Nephron progenitor cell (in vitro differentiated cells): ENCODE data around the gene IBA57.

Experiments used
- DNase-seq: peaks from one replicate; pipeline ENCODE4 v3.0.0; 2021
- H3K27ac Mint-ChIP-seq: 2 replicates; pipeline ENCODE4 v1.8.0; 2021; ENCODE audit warnings: mild to moderate bottlenecking, moderate library complexity, mixed read lengths
- H3K27me3 Mint-ChIP-seq: 2 replicates; pipeline ENCODE4 v1.8.0; 2021; ENCODE audit warnings: mild to moderate bottlenecking, low read depth, mixed read lengths; ENCODE audit not compliant: poor library complexity
- H3K36me3 Mint-ChIP-seq: 2 replicates; pipeline ENCODE4 v1.8.0; 2021; ENCODE audit warnings: low read depth, mixed read lengths
- H3K4me1 Mint-ChIP-seq: 2 replicates; pipeline ENCODE4 v1.8.0; 2021; ENCODE audit warnings: mixed read lengths
- H3K4me3 Mint-ChIP-seq: 2 replicates; pipeline ENCODE4 v1.8.0; 2021; ENCODE audit warnings: mild to moderate bottlenecking, moderate library complexity, mixed read lengths
- H3K9me3 Mint-ChIP-seq: 2 replicates; pipeline ENCODE4 v1.8.0; 2021; ENCODE audit warnings: mild to moderate bottlenecking, moderate library complexity, mixed read lengths
- TF ChIP-seq, protein P1 (sequence below): fragments of 200-600 bp; sonication (generic); IDR thresholded peaks from 2 replicates; pipeline ENCODE4 v1.5.0; 2021; ENCODE audit warnings: antibody characterized with exemption

IBA57 gene

GRCh38 chr1:228152918-228153258 lies 12.7 kb upstream of the IBA57 start:
- Mint-ChIP-seq H3K4me3 (no peak overlapping the region), H3K27ac (peak overlapping the region; percentile 48), H3K27me3 (no peaks in the 10 kb centered on the region), H3K4me1 (peaks cover 16% of the 10 kb centered on the region), H3K9me3 (no peaks in the 10 kb centered on the region), H3K36me3 (no peaks in the 10 kb centered on the region)
- no peak for DNase-seq
- TF ChIP-seq, protein P1, sequence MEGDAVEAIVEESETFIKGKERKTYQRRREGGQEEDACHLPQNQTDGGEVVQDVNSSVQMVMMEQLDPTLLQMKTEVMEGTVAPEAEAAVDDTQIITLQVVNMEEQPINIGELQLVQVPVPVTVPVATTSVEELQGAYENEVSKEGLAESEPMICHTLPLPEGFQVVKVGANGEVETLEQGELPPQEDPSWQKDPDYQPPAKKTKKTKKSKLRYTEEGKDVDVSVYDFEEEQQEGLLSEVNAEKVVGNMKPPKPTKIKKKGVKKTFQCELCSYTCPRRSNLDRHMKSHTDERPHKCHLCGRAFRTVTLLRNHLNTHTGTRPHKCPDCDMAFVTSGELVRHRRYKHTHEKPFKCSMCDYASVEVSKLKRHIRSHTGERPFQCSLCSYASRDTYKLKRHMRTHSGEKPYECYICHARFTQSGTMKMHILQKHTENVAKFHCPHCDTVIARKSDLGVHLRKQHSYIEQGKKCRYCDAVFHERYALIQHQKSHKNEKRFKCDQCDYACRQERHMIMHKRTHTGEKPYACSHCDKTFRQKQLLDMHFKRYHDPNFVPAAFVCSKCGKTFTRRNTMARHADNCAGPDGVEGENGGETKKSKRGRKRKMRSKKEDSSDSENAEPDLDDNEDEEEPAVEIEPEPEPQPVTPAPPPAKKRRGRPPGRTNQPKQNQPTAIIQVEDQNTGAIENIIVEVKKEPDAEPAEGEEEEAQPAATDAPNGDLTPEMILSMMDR: no peak

DNA sequence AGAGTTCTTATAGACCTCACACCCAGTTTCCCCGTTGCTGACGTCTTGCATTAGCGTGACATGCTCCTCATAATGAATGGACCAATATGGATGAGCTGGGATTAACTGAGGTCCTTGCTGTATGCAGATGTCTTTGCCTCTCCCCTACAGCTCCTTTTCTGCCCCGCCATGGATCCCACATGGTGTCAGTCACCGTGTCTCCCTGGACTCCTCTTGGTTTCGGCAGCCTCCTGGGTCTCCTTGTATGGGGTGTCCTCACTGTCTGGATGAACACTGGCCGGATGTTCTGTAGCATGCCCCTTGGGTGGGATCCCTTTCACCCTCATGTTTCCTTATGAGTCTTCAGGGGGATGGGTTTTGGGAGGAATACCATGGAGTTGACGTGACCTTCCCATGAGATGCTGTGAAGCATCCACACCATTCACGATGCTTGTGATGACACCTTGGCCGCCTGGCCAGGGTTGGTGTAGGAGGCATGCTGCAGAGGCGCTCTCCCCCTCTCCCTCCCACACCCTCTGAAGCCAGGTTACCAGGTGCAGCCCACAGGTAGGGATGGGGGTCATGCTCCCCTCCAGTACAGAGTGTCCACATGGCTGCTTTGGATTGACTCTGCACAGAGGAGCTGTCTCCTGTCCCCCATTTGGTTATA lies 11.5 kb upstream of the IBA57 start:
- no peaks in the 10 kb centered on the region for H3K27me3 Mint-ChIP-seq
- peaks cover 16% of the 10 kb centered on the region for H3K4me1 Mint-ChIP-seq
- H3K4me3 Mint-ChIP-seq: no peak overlapping the region
- TF ChIP-seq, protein P1: no peak
- H3K36me3 Mint-ChIP-seq: no peaks in the 10 kb centered on the region
- no peak overlapping the region for H3K27ac Mint-ChIP-seq
- no peak for DNase-seq
- no peaks in the 10 kb centered on the region for H3K9me3 Mint-ChIP-seq

DNA sequence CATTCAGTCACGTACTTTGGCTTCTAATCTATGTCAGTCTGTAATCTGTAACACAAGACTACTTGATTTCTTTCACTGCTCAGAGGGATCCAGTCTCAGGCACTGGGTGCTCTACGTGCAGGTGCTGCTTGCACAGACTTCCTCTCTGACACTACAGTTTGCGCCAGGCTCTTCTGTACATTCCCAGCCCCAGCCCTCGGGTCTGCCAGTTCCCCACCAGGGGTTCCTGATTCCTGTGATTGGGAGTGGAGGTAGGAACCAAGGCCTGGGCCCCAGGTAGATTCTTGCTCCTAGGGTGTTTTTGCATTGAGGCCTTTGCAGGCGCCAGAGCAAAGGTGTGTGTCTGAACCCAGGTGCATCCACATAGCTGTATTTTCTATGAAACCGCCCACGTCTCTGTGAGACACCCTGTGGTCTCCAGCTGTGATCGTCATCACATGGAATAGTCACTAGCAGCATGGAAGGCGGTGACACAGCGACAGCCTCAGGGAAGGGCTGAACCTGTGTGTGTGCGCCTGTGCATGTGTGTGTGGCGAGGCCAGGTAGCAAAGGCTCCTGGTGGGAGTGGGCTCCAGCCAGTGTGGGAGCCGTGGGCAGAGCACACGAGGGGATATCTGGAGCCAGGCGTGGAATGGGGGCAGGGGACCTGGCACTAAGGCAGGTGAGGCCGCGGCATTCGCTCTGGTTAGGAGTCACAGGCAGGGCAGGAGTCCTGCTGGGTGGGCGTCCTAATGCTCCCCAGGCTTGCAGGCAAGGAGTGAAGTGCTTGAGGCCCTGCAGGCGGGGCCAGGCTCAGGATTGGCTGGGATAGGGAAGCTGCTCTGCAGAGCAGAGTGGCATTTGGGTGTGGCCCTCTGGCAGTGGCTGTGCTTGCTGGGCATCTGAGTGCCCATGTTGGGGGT lies 10.7 kb upstream of the IBA57 start:
- Mint-ChIP-seq H3K27me3 (no peaks in the 10 kb centered on the region), H3K27ac (no peak overlapping the region), H3K4me1 (peaks cover 12% of the 10 kb centered on the region), H3K4me3 (no peak overlapping the region), H3K36me3 (no peaks in the 10 kb centered on the region), H3K9me3 (no peaks in the 10 kb centered on the region)
- TF ChIP-seq, protein P1: no peak
- no peak for DNase-seq

DNA sequence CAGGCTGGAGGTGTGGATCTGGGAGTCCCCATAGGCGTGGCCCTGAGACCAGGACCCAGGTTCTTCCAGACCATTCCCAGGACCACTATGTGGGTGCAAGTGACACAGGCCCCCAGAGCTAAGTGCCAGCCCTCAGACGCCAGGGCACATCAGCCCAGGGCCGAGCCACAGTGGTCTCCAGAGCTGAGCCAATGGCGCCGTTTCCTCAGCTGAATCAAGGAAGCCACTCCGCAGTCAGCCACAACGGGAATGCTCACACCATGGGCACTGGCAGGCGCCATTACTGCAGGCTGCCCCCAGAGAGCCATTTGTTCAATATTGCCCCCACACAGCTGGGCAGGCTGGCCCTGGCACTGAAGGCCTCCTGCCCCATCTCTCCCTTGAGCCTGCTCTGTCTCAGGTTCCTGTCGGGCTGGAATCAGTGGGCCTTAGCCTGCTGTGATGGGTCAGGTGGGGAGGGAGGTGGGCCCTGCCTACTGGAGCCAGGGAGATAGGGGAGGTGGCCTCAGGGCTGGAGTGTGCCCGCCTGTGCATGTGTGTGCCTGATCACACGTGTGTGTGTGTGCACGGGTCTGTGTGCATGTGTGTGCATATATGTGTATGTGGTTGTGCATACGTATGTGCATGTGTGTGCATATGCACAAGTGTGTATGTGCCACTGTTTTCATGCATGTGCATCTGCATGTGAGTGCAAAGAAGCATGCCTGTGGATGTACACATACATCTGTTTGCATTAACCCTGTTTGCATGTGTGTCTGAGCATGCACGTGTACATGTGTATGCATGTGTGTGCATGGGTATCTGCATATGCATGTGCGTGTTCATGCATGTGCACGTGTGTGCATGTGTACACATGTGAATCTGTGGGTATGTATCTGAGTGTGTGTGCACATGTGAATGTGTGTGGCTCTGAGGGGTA lies 9.7 kb upstream of the IBA57 start:
- no peak for DNase-seq
- Mint-ChIP-seq H3K9me3 (no peaks in the 10 kb centered on the region), H3K27ac (no peak overlapping the region), H3K4me1 (peaks cover 11% of the 10 kb centered on the region), H3K36me3 (no peaks in the 10 kb centered on the region), H3K4me3 (no peak overlapping the region), H3K27me3 (no peaks in the 10 kb centered on the region)
- TF ChIP-seq, protein P1: no peak

- H3K4me1 Mint-ChIP-seq: peaks cover 8% of the 10 kb centered on the region
- H3K36me3 Mint-ChIP-seq: no peaks in the 10 kb centered on the region
Observed at GRCh38 chr1:228156515-228156881, 9.1 kb upstream of the IBA57 start.

More at GRCh38 chr1:228156515-228156881, 9.1 kb upstream of the IBA57 start:
- Mint-ChIP-seq H3K27me3 (no peaks in the 10 kb centered on the region), H3K9me3 (no peaks in the 10 kb centered on the region), H3K4me3 (no peak overlapping the region), H3K27ac (no peak overlapping the region)
- DNase-seq: no peak
- TF ChIP-seq, protein P1: no peak
